ELF-1 (cell line): ENCODE results near the gene UBE2D3.
A peak's percentile ranks its signal among the peaks of the same experiment; 100 is the strongest.
"Not testable (repeated sequence)": the region's sequence is repeated elsewhere in the genome, so short reads cannot be mapped to it uniquely, and the experiment has no call there.

Experiments
- DNase-seq: peaks from one replicate; pipeline ENCODE4 v3.0.0-alpha.2; 2016; ENCODE audit warnings: low read depth, low spot score

The UBE2D3 gene

GRCh38 chr4:102832105-102832504 is 4.8 kb upstream of the UBE2D3 start:
- no peak for DNase-seq

DNA sequence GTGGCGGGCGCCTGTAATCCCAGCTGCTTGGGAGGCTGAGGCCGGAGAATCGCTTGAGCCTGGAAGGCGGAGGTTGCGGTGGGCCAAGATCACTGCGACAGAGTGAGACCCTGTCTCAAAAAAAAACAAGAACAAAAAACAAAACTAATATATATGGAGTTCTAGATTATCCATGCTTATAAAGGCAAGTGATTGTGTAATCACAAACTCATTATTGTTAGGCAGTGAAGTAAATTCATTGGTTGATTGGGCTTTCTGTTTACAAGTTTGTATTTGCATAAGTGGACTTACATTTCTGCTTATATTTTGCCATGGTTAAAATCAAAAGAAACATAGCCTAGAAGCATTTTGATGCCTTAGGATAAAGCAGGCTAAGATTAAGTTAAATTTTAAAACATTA is 2.5 kb upstream of the UBE2D3 start:
- DNase-seq = no peak

DNA sequence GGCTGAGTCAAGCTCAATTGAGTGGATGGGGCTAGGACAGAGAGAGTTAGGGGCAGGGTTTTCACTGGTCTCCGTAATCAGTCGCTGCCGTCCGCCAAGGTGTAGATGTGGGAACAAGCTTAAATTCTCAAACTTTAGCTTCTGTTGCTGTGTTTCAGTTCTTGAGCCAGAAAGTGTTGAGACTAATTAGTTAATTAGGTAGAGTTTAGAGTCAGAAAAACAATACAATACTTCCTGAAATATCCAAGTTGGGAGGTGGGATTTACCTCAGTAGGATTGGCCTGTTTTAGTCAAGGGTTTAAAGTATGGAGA is 1.1 kb upstream of the UBE2D3 start:
- no peak for DNase-seq

DNA sequence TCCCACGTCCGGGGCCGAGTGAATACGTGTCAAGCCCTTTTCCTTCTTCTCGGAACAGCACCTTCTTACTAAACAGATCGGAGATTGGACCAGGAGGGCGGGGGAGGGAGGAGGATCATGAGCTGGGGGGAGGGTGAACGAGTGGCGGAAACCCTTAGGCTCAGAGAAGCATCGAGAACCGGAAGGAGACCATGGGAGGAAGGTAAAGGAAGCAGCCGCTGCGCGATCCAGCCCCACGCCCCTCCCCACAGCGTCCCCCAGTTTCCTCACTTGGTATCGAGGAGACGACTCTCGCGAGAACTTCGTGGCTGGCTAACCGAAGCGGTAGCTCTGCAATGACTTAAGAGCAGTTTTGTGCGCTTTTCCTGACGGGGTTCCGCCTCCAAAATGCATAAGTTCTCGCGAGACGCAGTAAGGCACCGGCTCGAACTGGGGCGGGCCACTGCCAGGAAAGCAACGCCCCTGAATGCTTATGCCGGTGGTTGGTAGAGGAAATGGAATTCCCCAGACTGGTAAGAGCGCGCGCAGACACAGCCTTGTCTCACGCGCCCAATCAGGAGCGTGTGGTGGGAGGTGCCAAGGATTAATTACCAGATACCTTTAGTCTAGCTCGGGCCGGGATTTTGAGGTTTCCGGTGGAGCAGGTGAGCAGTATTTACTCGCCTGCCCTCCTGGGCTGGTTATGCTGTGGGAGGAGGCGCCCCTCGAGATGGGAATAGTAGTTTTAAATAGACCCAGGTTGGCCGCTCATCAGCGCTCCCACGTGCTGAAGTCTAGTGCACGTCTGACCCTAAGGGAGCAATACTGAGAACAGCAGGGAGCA is 534 bp upstream of the UBE2D3 start:
- peak; percentile 100 for DNase-seq

DNA sequence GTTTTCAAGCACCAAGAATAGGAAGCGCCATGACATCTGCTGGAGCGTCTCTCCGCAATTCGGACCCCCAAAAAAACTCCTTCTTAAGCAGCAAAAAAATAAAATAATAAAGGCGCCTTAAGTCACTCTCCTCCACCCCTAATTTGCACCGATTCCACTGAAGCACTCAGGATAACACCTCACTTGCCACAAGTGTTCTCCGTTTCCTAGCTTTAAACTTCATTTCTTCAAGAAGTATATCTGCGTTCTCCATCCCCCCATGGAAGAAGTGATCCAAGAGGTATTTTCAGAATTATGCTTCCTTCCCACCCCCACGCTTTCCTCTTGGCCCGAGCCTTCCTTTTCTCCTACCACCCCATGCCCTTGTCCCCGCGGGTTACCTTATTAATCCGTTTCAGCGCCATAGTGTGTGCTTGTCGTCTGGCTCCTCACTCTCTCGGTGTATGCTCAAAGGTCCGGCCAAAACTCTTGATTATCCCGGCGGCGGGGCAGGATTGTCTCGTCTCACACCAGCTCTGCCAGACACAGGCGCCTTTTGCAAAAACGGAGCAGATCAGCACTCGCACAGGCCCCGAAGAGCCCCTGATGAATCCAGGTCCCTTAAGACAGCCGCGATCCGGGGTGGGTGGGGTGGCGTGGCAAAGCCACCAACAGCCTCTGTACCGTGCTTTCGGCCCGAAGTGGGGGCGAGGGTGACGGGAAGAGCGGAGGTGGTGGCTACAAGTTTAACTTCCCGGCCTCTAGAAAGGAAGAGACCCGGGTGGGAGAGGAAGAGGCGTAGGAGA is 1.1 kb downstream of the UBE2D3 start:
- DNase-seq = no peak

DNA sequence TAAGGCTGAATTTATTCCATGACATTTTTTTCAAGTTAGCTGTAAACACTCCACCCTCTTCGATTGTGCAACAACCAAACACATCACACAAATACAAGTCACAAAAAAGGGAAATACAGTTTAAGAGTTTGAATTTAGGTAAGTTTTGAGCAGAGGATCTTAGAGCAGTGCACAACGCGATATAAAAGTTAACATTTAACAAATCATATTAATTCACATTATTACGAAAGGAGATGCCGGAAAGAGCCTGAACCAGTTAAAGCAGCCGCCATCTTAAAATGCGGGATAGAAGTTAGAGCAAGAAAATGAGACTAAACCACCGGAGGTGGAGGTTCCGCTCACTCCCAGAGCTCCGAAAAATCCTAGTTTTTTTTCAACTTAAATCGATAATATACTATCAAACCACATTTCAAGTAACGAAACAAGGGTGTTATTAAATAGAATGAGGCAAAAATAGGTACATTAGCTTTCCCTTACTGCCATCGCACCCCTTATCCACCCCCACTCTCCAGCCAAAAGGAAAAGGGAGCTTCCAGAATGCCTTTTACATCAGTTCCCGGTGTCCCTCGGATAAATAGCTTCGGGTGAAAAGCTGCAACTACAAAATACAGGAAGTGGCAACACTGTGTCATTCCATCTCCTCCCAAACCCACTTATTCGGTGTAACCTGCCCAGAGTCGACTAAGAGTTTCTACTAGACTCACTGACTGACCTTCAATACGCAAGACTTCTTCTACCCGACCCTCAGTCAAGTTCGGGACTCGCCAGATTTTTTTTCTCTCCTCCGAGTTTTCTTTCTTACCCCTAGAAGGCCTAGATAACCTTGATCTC is 1.9 kb downstream of the UBE2D3 start:
- DNase-seq = peak; percentile 66

GRCh38 chr4:102824398-102824797 is 3.0 kb downstream of the UBE2D3 start:
- DNase-seq = no peak

DNA sequence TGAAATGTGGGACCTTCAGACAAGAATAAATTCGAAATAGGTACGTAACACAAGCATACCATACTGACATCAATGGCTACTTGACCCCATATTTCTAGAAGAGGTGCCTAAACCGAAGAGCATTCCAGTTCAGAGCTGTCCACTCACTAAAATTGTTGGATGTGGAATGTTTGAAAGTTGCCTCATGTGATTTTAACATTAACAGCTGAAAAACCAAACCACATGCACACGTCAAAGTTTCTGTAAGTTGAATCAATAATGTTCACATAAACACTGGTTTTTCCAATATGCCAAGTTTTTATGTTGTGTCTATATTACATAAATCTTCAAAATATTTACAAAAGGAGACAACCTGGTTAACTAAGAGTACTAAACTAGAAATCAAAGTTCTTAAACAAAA is 3.5 kb downstream of the UBE2D3 start:
- DNase-seq = no peak

DNA sequence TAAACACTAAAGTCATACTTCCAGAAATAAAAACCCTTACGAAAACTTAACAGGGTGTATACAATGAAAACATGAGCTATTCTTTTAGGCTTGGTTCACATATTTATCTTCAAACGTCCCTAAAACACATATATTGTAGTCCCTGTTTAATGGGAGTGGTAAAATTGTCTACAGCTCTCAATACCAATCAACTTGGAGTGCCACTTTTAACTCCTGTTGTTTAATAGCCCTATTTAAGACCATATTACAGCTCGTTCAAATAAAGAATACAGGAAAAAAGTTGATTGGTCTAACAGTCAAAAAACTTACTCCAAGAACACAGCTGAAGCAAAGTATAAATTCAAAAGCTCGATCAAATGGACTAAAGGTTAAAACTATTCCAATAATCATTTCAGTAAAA is 3.9 kb downstream of the UBE2D3 start:
- DNase-seq = no peak

- no peak for DNase-seq
Measured at GRCh38 chr4:102819588-102820365, 7.6 kb downstream of the UBE2D3 start.

DNA sequence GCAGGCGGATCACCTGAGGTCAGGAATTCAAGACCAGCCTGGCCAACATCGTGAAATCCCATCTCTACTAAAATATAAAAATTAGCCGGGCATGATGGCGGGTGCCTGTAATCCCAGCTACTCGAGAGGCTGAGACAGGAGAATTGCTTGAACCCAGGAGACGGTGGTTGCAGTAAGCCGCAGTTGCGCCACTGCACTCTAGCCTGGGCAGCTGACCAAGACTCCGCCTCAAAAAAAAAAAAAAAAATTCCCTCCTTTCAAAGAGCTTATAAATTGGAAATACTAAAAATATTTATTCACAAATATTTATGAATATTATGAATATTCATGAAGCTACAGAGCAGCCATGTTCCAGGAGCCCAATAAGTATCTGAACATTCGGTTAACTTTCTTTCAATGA is 8.3 kb downstream of the UBE2D3 start:
- DNase-seq = not testable (repeated sequence)

DNA sequence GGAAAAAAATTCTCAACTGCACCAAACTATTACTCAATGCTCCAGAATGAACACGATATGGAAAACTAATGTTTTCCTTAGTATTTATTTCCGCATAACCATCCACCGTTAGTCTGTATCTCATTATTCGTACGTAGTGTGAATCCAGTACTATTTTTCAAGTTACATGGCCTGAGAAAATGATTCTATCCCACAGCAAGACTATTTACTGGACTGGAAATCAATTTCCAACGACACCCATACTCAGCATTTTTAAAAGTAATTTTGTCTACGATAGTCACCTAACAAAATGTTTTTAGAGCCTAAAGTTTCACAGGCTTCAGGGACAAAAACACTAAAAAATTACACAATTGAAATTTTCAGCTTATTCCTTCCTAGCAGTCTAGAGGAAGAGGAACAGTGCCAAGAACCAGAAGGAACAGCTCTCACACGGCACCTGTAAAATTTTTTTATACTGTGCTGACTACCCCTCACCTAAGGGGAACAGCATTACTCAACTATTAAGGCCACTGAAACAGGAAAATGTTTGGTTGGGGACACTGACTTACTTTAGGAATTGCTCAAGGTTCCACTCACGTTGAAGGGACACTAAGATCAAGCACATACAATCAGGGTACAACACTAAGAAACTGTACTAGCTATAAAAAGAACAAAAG is 9.6 kb downstream of the UBE2D3 start:
- no peak for DNase-seq

DNA sequence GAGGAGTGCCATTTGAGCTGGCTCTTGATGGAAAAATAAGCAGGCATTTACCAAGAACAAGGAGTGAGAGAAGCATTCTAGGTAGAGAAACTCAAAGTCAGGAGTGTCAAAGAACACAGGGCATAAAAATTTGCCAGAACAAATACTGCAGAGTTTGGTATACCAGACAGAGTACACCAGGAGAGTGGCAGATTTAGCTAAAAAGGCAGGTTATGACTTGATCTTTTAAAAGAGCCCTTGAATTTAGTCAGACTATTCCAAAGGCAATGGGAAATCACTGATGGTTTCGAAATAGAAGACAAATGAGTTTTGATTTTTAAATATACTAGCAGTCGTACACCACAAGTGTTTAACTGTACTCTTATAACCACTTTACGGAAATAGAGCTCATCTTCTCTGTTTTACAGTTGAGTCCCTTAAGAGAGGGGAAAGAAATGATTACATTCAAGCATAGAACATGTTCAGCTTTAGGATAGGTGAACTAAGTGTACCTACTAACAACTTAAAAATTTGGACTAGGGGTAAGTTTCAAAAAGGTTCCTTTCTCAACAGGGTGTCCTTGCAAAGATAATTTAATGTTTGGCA is 10.2 kb downstream of the UBE2D3 start:
- no peak for DNase-seq

DNA sequence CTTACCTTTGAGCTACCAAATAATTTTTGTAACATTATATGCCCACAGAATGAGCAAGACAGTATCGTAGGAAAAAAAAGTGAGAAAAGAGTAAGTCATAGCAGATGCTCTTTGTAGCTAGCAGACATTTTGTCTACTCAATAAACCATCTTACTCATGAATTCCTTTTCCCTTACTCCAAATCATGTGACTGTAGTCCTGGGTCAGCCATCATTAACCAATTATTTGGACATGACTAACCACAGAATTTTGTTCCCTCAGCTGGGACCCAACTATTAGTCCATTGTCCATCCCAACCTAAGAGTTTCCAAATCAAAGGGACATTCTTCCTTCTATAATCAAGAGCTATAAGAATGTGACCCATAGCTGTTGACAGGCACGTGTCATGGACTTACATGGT is 11.4 kb downstream of the UBE2D3 start:
- DNase-seq = no peak

GRCh38 chr4:102809691-102810090 is 17.7 kb downstream of the UBE2D3 start:
- DNase-seq = no peak

- no peak for DNase-seq
Measured at GRCh38 chr4:102809190-102809589, 18.2 kb downstream of the UBE2D3 start.

- DNase-seq = no peak
Measured at GRCh38 chr4:102808009-102808408, 19.3 kb downstream of the UBE2D3 start.

DNA sequence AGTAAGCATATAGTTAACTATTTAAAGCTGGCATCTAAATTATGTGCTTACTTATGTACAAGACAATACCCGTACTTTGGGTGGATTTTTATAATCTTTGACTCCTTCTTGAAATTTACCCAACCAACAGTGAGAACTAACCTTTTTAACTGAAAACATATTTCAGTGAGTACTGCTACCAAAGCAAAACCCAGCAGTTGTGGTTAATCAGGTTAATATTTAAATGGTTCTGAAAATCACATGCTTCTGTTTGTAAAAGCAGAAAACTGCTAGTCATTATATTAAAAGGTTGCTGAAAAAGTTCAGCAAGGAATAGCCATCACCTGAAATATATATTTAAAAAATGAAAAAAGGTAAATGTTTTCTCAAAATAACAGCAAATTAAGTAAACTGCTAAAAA is 20.0 kb downstream of the UBE2D3 start:
- no peak for DNase-seq

DNA sequence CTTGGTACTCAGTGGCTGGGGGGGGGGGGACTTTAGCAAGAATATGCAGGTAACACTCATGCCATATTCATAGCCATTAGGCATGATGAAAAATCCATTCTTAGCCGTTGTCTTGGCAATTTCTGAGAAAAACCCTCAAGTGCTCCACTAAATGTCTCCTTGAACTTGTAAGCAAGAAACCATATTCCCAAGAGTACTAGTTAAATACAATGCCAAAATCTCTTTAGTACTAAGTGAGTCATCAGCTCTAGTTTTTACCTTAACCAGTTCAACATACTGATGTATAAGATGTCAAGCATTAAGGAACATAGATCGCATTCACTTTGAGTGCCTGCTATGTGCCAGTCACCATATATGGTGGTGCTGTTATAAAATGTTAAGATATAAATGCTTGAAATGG is 27.5 kb downstream of the UBE2D3 start:
- DNase-seq = no peak

GRCh38 chr4:102794999-102795398 is 32.4 kb downstream of the UBE2D3 start:
- no peak for DNase-seq
